LNCAP (cell line): ENCODE data around the gene CLEC2L.

Experiments
- TF ChIP-seq, protein P1 (sequence below): fragments of 450-650 bp; IDR thresholded peaks from 2 replicates; pipeline ENCODE4 v1.5.1; 2017; ENCODE audit warnings: mild to moderate bottlenecking

Gene CLEC2L

DNA sequence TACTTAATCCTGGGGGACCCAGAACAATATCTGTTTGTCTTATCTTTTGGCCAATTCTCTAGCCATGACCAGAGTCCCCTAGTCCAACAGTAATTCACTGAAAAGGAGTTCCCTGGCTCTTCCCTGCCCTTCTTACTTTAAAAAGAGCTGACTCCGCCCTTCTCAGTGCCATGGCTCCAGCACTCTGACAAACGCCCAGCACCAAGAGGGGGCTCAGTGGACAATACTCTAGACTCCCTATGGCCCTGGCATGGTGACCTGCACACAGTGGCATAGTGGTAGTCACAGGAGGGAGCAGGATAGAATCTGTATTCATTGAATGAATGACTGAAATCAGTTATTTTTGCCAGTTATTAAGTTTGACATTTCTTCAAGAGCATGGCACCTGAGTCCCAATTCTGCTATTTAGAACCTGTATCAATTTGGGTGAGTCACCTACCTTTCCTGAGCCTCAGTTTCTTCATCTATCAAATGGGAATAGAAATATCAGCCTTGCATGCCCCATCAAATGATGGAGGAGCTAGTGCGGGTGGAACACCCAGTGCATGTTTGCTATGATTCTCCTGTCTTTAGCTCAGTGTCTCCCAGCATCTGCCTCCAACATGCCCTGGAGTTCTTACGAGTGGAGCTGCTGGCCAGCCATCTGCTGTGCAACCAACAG is 69.4 kb downstream of the CLEC2L start:
- TF ChIP-seq, protein P1, sequence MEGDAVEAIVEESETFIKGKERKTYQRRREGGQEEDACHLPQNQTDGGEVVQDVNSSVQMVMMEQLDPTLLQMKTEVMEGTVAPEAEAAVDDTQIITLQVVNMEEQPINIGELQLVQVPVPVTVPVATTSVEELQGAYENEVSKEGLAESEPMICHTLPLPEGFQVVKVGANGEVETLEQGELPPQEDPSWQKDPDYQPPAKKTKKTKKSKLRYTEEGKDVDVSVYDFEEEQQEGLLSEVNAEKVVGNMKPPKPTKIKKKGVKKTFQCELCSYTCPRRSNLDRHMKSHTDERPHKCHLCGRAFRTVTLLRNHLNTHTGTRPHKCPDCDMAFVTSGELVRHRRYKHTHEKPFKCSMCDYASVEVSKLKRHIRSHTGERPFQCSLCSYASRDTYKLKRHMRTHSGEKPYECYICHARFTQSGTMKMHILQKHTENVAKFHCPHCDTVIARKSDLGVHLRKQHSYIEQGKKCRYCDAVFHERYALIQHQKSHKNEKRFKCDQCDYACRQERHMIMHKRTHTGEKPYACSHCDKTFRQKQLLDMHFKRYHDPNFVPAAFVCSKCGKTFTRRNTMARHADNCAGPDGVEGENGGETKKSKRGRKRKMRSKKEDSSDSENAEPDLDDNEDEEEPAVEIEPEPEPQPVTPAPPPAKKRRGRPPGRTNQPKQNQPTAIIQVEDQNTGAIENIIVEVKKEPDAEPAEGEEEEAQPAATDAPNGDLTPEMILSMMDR: no peak

DNA sequence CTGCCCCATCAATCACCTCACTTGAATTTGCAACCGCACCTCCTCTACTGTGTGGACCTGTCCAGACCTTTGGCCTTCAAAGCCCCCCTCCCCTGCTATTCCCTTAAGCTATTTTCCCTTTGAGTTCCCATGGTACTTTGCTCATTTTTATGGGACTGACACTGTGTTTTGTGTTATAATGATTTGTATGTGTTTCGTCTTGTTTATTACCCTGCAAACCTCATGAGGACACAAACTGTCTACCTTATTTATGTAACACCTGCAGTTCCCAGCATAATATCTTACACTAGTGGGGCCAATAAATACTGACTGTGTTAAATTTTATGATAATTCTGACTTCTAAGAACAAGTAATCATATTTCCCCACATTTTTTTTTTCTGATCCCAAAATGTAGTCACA is 70.6 kb downstream of the CLEC2L start:
- TF ChIP-seq, protein P1: no peak
